GM12872 (cell line): ENCODE results near the gene RPRD2.

Experiments used
- TF ChIP-seq, protein P1 (sequence below): IDR thresholded peaks from 3 replicates; pipeline ENCODE4 v1.5.1; 2011; ENCODE audit warnings: low read depth, mild to moderate bottlenecking, low read length, moderate library complexity; ENCODE audit not compliant: insufficient read depth

The RPRD2 gene

DNA sequence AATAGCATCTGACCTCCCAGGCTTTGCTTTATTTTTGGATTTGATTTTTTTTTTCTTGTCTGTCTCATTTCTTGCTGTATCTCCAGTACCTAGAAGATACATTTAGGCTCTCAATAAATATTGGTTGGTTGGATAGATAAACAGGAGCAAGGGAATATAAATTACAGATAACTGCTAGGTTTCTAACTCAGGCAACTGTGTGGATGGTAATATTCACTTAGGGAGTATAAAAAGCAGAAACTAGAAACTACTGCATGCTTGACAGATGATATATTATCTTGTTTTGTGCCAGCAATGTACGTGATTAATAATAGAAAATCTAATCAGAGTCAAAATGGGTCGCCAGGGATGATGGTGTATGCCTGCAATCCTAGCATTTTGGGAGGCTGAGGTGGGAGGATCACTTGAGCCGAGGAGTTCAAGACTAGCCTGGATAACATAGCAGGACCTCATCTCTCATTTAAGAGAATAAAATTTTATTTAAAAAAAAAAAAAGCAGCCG is 92.2 kb downstream of the RPRD2 start:
- TF ChIP-seq, protein P1, sequence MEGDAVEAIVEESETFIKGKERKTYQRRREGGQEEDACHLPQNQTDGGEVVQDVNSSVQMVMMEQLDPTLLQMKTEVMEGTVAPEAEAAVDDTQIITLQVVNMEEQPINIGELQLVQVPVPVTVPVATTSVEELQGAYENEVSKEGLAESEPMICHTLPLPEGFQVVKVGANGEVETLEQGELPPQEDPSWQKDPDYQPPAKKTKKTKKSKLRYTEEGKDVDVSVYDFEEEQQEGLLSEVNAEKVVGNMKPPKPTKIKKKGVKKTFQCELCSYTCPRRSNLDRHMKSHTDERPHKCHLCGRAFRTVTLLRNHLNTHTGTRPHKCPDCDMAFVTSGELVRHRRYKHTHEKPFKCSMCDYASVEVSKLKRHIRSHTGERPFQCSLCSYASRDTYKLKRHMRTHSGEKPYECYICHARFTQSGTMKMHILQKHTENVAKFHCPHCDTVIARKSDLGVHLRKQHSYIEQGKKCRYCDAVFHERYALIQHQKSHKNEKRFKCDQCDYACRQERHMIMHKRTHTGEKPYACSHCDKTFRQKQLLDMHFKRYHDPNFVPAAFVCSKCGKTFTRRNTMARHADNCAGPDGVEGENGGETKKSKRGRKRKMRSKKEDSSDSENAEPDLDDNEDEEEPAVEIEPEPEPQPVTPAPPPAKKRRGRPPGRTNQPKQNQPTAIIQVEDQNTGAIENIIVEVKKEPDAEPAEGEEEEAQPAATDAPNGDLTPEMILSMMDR: no peak

DNA sequence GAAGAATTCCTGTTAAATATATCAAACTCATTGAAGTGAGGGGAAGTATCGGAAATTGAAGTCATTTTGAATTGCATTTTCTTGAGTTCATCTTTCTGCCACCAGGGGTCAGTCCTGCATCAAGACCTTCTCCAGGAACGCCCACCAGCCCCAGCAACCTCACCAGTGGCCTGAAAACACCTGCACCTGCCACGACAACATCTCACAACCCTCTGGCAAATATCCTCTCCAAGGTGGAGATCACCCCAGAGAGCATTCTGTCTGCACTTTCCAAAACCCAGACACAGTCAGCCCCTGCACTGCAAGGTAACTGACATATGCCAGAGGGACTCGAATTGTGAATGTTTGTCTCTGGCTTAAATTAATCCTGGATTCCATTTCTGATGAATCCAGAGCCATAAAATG is 100.5 kb downstream of the RPRD2 start:
- TF ChIP-seq, protein P1: peak; percentile 86

DNA sequence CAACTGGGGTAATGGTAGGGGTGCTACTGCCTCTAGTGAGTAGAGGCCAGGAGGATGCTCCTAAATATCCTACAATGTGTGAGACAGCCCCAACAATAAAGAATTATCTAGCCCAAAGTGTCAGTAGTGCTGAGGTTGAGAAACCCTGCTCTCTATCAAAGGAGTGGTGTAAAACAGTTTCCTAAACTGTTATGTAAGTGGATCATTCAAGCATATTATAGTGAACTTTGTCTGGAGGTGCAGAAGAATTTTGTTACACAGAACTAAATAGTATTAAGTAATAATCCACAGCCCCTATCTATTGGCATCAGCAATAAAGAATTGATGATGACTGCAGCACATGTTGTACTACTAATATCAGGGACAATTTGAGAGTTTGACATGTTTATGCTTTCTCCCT is 103.0 kb downstream of the RPRD2 start:
- TF ChIP-seq, protein P1: no peak

DNA sequence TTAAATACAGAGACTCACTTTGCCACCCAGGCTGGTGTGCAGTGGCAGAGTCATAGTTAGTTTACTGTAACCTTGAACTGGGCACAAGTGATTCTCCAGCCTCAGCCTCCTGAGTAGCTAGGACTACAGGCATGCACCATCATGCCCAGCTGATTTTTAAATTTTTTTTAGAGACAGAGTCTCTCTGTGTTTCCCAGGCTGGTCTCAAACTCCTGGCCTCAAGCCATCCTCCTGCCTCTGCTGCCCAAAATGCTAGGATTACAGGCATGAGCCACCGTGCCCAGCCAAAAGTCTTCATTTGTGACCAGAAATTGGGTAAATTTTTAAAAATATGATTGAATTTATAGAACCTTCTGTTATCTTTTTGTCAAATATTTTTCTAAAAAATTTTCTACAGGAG is 105.3 kb downstream of the RPRD2 start:
- TF ChIP-seq, protein P1: no peak

DNA sequence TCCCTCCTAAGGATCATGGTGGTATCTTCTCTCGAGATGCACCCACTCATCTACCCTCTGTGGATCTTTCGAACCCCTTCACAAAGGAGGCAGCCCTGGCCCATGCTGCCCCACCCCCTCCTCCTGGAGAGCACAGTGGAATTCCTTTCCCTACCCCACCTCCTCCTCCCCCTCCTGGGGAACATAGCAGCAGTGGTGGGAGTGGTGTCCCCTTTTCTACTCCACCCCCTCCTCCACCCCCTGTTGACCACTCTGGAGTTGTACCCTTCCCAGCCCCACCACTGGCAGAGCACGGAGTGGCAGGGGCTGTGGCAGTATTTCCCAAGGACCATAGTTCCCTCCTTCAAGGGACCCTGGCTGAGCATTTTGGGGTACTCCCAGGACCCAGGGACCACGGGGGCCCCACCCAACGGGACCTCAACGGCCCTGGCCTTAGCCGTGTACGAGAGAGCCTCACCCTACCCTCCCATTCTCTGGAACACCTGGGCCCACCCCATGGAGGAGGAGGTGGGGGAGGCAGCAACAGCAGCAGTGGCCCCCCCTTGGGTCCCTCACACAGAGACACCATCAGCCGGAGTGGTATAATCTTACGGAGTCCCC is 108.8 kb downstream of the RPRD2 start:
- TF ChIP-seq, protein P1: no peak

DNA sequence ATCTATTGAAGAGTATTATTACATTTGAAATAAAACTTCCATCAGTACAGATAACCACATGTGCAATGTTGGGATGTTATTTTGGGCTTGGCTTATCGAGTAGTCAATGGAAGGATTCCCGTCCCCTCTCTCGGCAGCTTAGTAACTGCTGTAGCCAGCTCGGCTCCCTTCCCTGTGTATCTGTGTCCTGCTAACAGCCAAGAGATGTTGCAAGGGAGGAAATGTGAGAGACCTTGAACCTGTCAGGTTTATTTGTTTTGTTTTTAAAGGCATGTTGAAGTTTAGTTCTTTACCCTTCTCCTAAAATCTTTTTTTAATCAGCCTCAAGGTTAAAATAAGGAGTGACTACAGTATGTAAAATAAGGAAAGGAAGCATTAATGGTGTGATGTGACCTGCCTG is 109.7 kb downstream of the RPRD2 start:
- TF ChIP-seq, protein P1: no peak

DNA sequence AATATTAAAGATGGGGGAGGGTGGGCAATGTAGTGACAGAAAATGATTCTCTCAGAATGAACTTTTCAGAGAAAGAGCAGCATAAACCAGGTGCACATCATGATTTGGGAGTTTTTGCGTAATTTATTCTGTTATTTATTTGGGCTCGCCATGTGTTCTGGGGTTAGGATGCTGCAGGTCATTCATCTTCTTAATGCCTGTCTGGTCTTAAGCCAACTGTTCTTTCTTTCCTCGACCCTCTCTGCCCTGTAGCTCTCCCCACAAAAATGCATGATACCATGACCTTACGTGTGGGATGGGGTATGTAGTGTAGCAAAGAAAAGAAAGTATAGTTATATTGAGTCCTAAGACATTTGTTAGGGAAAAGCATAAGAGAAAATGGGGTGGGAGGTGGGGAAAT is 110.9 kb downstream of the RPRD2 start:
- TF ChIP-seq, protein P1: no peak

DNA sequence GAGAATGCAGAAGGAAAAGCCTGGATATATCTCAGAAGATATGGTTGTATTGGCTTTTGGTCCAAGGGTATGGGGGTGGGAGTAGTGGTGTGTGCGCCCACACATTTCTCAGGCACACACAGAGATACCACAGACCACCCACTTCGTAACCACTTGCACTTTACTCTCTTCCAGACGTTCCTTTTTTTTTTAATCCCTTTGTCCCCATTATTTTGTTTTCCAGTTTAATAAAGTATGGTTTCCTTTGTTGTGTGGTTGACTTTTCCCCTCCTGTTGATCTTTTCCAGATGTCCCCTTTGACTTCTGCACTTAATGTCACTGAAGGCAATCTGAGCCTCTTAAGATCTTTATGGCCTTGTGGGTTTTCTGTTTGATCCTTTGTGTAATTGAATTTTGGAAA is 112.8 kb downstream of the RPRD2 start:
- TF ChIP-seq, protein P1: no peak
